DND-41 (cell line): ENCODE measurements around the gene PCDH7.

Source experiments
- EZH2 ChIP-seq: IDR thresholded peaks from 3 replicates; pipeline ENCODE4 v1.6.1; 2012; ENCODE audit warnings: borderline replicate concordance, low read depth, mild to moderate bottlenecking, moderate library complexity, low read length, inconsistent platforms; ENCODE audit not compliant: severe bottlenecking
- TF ChIP-seq, protein P1 (sequence below): IDR thresholded peaks from 2 replicates; pipeline ENCODE4 v1.5.1; 2012; ENCODE audit warnings: borderline replicate concordance, low read length, moderate library complexity, mild to moderate bottlenecking; ENCODE audit not compliant: poor library complexity, severe bottlenecking; ENCODE audit errors: extremely low read depth

DNA sequence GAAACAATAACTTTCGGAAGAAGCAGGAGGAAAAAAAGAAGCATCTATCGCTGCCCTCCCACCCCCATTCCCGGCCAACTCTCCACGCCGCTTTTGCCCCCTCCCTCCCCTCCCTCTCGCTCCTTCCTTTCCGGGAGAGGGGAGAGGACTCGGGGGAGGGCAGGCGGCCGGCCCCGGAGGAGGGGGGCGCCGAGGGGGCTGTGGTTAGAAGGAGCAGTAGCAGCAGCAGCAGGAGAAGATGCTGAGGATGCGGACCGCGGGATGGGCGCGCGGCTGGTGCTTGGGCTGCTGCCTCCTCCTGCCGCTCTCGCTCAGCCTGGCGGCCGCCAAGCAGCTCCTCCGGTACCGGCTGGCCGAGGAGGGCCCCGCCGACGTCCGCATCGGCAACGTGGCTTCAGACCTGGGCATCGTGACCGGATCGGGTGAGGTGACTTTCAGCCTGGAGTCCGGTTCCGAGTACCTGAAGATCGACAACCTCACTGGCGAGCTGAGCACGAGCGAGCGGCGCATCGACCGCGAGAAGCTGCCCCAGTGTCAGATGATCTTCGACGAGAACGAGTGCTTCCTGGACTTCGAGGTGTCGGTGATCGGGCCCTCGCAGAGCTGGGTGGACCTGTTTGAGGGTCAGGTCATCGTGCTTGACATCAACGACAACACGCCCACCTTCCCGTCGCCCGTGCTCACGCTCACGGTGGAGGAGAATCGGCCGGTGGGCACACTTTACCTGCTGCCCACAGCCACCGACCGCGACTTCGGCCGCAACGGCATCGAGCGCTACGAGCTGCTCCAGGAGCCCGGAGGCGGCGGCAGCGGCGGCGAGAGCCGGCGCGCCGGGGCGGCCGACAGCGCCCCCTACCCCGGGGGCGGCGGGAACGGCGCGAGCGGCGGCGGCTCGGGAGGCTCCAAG lies 1.3 kb downstream of the PCDH7 start:
- no peak for TF ChIP-seq EZH2
- TF ChIP-seq, protein P1, sequence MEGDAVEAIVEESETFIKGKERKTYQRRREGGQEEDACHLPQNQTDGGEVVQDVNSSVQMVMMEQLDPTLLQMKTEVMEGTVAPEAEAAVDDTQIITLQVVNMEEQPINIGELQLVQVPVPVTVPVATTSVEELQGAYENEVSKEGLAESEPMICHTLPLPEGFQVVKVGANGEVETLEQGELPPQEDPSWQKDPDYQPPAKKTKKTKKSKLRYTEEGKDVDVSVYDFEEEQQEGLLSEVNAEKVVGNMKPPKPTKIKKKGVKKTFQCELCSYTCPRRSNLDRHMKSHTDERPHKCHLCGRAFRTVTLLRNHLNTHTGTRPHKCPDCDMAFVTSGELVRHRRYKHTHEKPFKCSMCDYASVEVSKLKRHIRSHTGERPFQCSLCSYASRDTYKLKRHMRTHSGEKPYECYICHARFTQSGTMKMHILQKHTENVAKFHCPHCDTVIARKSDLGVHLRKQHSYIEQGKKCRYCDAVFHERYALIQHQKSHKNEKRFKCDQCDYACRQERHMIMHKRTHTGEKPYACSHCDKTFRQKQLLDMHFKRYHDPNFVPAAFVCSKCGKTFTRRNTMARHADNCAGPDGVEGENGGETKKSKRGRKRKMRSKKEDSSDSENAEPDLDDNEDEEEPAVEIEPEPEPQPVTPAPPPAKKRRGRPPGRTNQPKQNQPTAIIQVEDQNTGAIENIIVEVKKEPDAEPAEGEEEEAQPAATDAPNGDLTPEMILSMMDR = no peak
